Skeletal muscle tissue (tissue), 4 donors: ENCODE results near the gene NR6A1. TPM values are rescaled to one million over a fixed set of nuclear protein-coding genes. Genes with fewer than 3 reads are reported as not detected.
A peak's percentile ranks its signal among the peaks of the same experiment; 100 is the strongest.

ENCODE experiments used
- H3K27ac ChIP-seq: one replicate; pipeline ENCODE4 v1.7.0; 2013; ENCODE audit warnings: mild to moderate bottlenecking, low read depth, low read length, inconsistent platforms
- H3K27me3 ChIP-seq, 3 donors: one replicate each; pipeline ENCODE4 v1.7.0; 2013; ENCODE audit warnings: low read length in 3 of 3; ENCODE audit not compliant: control insufficient read depth in 3 of 3, insufficient read depth in 3 of 3
- H3K36me3 ChIP-seq, 3 donors: one replicate each; pipeline ENCODE4 v1.7.0; 2013; ENCODE audit warnings: low read length in 3 of 3; ENCODE audit not compliant: control insufficient read depth in 3 of 3, insufficient read depth in 3 of 3
- H3K4me1 ChIP-seq, 3 donors: one replicate each; pipeline ENCODE4 v1.7.0; 2013; ENCODE audit warnings: low read length in 3 of 3, mild to moderate bottlenecking in 3 of 3; ENCODE audit not compliant: control insufficient read depth in 3 of 3, insufficient read depth in 3 of 3
- H3K4me3 ChIP-seq, 3 donors: one replicate each; pipeline ENCODE4 v1.7.0; 2013; ENCODE audit warnings: low read length in 3 of 3
- H3K9ac ChIP-seq, 3 donors: one replicate each; pipeline ENCODE4 v1.7.0; 2013; ENCODE audit warnings: low read length in 3 of 3, mild to moderate bottlenecking in 3 of 3, moderate library complexity in 2 of 3, low read depth in 1 of 3
- H3K9me3 ChIP-seq, 3 donors: one replicate each; pipeline ENCODE4 v1.7.0; 2013; ENCODE audit warnings: low read length in 3 of 3; ENCODE audit not compliant: control insufficient read depth in 3 of 3
- total RNA-seq: library from RNA; depleted of rRNA; stranded (reverse); fragments of >200 nt; gene quantifications from one replicate; pipeline ENCODE4 v1.2.3, GENCODE V29; 2014
- donor health status: Osteomylitis.

The NR6A1 gene
- total RNA-seq: 0.52 TPM

DNA sequence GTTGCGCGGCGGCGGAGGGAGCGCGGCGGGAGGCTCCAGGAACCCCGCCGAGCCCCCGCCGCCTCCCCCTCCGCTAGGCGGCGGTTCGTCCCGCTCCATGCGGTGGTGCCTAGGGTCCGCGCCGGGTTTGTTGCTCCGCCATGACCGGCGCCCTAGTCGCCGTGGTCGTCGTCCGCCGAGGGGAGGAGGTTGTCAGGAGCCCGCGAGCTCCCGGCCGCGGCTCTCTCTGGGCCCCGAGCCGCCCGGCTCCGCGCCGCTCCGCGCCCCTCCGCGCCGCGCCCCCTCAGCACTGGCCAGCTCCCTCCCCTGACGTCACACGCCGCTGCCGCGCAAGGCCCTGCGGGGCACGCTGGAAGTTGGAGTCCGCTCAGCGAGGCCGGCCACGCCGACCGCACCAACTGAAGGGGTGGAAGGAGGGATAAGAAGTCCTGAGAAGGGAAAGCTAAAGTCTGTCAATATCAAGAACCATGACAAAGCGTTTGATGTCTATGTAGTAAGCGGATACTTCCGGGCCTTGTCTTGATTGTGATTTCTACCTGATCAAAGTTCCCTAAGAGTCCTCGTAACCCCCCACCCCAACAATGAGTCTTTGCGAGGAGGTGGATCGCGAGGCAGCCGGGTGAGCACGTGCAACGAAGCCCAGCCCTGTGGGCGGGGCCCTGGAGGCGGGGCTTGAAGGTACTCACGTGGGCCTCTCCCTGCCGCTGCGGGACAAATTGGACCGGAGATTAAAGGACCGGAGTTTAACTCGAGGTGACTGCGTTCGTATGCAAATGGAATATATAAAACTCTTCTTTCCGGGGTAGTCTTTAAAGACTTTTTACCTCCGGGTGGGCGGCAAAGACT lies at the start of gene NR6A1:
NR6A1 (minus strand) TSS at position 291 of the 846 bp plus-strand sequence.
- peaks cover 5 to 21% (median 8%) of the 10 kb centered on the region in 3 donors for H3K4me1 ChIP-seq

DNA sequence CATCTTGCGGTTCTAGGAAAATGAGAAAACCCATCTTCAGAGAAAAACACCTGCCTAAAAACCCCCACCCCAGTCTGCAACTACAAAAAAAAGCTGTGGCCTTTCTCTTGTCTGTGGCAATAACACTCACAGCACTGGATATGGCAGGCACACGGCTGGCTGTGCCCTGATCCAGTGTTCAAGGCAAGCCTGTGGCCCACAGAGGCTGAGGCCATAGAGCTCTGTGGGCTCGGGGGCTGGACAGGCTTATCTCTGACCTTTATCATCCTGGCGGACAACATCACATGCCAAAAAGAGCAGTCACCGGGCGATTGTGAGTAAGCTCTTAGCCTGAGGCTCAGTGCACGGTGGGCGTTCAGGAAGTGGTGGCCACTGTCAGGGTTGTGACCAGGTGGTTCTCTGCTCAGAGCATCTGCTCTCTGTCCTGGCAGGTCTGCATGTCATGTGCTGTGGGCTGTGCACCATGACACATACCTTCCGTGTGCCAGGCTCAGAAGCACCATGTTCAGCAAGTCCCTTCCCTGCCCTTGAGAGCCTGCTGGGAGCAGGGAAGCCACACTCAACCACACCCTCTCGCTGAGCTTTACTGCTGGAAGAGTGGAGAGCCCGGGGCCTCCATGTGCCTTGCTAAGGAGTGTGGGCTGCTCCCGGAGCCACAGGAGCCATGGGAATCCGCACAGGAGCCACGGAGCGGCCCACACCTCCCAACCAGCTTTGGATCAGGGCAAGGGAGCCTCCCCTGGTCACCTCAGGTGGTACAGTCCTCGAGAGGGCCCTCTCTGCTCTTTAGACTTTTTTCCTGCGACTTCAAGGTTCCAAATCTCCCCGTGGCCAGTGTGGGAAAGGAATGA lies 47.5 kb upstream of the NR6A1 start:
- Histone ChIP-seq H3K4me3 (no peak overlapping the region), H3K9ac (peak overlapping the region in 1 of 3 donors; percentile 16), H3K9me3 (no peaks in the 10 kb centered on the region), H3K36me3 (no peaks in the 10 kb centered on the region), H3K27ac (no peak overlapping the region), H3K27me3 (no peaks in the 10 kb centered on the region), H3K4me1 (peaks cover 3 to 15% (median 12%) of the 10 kb centered on the region in 3 donors)

More for the DNA sequence above, at the start of gene NR6A1:
- Histone ChIP-seq H3K4me3 (peak within 1 kb of the TSS; percentile 79 to 88 (median 85)), H3K9ac (peak within 1 kb of the TSS; percentile 76 to 84 (median 83)), H3K27me3 (peaks cover 0 to 10% (median 4%) of the 10 kb centered on the region in 3 donors), H3K27ac (peak within 1 kb of the TSS; percentile 55), H3K36me3 (no peaks in the 10 kb centered on the region), H3K9me3 (no peaks in the 10 kb centered on the region)

GRCh38 chr9:124815601-124816000 lies 44.5 kb upstream of the NR6A1 start:
- Histone ChIP-seq H3K27ac (no peak overlapping the region), H3K9ac (no peak overlapping the region), H3K36me3 (no peaks in the 10 kb centered on the region), H3K4me1 (peaks cover 8 to 13% (median 10%) of the 10 kb centered on the region in 3 donors), H3K27me3 (no peaks in the 10 kb centered on the region), H3K9me3 (no peaks in the 10 kb centered on the region), H3K4me3 (no peak overlapping the region)

DNA sequence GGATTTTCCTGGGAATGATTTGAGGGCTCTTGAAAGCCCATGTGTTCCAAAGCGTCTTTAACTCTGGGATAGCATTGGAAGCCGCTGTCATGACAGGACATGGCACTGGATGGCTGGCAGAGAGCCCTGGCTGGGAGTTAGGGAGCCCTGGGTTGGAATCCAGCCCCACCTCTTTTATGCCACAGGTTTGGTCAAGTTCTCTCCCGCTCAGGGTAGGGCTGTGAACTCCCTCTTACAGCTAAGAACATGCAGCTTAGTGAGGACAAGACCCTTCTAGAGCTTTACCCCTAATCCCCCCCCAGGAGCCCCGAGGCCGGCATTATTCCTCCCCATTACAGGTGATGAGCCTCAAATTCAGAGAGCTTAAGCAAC lies 43.0 kb upstream of the NR6A1 start:
- H3K27me3 ChIP-seq: no peaks in the 10 kb centered on the region
- H3K9ac ChIP-seq: no peak overlapping the region
- H3K4me3 ChIP-seq: no peak overlapping the region
- H3K4me1 ChIP-seq: peaks cover 8 to 12% (median 8%) of the 10 kb centered on the region in 3 donors
- H3K9me3 ChIP-seq: no peaks in the 10 kb centered on the region
- no peaks in the 10 kb centered on the region for H3K36me3 ChIP-seq
- no peak overlapping the region for H3K27ac ChIP-seq

DNA sequence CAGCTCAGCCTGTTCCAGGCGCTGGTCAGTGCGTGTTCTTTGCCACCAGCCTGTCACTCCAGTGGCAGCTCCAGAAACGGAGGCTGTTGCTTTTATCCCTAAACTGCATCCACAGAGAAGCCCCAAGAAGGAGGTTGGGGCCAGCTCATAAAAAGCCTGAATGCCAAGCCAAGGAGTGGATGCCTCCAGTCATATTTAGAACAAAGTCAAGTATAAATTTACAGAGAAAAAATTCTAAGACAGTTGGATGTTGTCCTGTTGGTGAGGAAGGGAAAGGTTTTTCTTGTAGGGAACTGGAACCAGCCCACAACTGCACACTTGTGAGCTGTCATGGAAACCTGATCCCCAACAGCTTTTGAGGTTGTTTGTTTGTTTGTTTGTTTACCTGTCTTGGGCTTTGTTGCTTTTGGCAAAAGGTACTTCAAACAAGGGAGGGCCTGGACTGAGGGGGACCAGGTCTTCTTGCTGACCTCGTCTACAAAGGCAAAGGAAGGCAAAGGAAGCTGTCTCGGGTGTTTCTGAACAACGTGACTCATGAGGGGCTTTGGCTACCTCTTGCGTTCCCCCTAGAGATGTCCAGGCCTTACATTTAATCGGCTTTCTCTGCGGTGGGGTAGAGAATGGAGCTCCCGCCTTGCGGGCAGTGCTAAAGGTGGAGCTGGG lies 42.5 kb upstream of the NR6A1 start:
- H3K27ac ChIP-seq: no peak overlapping the region
- H3K9me3 ChIP-seq: no peaks in the 10 kb centered on the region
- H3K27me3 ChIP-seq: no peaks in the 10 kb centered on the region
- H3K4me3 ChIP-seq: no peak overlapping the region
- no peak overlapping the region for H3K9ac ChIP-seq
- H3K4me1 ChIP-seq: peaks cover 3 to 8% (median 7%) of the 10 kb centered on the region in 3 donors
- no peaks in the 10 kb centered on the region for H3K36me3 ChIP-seq

GRCh38 chr9:124813041-124813440 lies 41.9 kb upstream of the NR6A1 start:
- Histone ChIP-seq H3K27me3 (no peaks in the 10 kb centered on the region), H3K4me1 (peaks cover 0 to 4% (median 3%) of the 10 kb centered on the region in 3 donors), H3K9ac (no peak overlapping the region), H3K4me3 (no peak overlapping the region), H3K9me3 (no peaks in the 10 kb centered on the region), H3K27ac (no peak overlapping the region), H3K36me3 (no peaks in the 10 kb centered on the region)

- Histone ChIP-seq H3K27me3 (no peaks in the 10 kb centered on the region), H3K27ac (no peak overlapping the region), H3K36me3 (no peaks in the 10 kb centered on the region), H3K4me3 (no peak overlapping the region), H3K9ac (no peak overlapping the region), H3K4me1 (peaks cover 0 to 4% (median 3%) of the 10 kb centered on the region in 3 donors), H3K9me3 (no peaks in the 10 kb centered on the region)
These were observed 41.3 kb upstream of the NR6A1 start for GRCh38 chr9:124812441-124812876.

DNA sequence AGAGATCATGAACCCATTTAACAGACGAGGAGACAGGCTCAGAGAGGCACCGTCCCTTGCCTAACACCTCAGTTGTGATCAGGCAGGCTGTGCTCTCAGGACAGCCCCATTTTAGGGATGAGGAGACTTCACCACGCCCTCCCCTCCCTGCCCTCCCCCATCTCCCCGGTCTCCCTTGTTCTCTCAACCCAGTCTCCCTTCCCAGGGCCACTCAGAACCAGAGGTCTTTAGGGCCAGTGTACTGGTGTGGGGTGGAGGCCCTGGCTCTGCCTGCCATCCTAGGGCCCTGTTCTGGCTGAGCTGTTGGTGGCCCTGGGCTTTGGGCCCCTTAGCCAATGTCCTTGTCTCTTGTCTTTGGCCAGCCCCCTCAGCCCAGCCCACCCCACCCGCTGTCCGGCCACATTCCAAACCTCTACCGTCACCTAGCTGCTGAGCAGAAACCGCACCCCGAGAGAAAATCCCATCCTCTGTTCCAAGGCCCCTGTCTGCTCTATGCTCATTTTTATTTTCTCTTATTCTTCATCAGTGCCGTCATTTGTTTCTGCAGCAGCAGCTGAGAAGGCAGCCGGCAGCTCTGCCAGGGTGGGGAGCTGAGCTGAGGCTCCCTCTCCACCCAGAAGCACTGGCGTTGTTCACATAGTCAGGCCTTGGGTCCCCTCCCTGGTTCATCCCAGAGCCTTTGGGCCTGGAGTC lies 39.7 kb upstream of the NR6A1 start:
- no peak overlapping the region for H3K4me3 ChIP-seq
- H3K4me1 ChIP-seq: peaks cover 0 to 4% (median 3%) of the 10 kb centered on the region in 3 donors
- no peaks in the 10 kb centered on the region for H3K9me3 ChIP-seq
- H3K9ac ChIP-seq: peak overlapping the region in 1 of 3 donors; percentile 60
- no peaks in the 10 kb centered on the region for H3K27me3 ChIP-seq
- H3K27ac ChIP-seq: no peak overlapping the region
- no peaks in the 10 kb centered on the region for H3K36me3 ChIP-seq

DNA sequence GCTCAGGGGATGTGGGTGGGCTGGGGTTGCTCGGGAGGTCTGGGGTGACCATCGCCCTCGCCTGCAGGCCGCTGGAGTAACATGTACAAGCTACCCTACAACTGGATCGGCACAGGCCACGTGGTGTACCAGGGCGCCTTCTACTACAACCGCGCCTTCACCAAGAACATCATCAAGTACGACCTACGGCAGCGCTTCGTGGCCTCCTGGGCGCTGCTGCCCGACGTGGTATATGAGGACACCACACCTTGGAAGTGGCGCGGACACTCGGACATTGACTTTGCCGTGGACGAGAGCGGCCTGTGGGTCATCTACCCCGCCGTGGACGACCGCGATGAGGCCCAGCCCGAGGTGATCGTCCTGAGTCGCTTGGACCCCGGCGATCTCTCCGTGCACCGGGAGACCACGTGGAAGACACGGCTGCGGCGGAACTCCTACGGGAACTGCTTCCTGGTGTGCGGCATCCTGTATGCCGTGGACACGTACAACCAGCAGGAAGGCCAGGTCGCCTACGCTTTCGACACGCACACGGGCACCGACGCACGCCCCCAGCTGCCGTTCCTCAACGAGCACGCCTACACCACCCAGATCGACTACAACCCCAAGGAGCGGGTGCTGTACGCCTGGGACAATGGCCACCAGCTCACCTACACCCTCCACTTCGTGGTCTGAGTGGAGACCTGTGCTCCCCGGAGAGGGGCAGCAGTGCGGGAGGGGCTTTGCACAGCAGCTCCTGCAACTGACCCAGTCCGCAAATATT lies 38.8 kb upstream of the NR6A1 start:
- Histone ChIP-seq H3K9ac (no peak overlapping the region), H3K4me3 (no peak overlapping the region), H3K4me1 (peaks cover 4 to 6% (median 4%) of the 10 kb centered on the region in 3 donors), H3K9me3 (no peaks in the 10 kb centered on the region), H3K27me3 (no peaks in the 10 kb centered on the region), H3K36me3 (no peaks in the 10 kb centered on the region), H3K27ac (no peak overlapping the region)
